ENCODE measurements around the gene PCSK7. TPM values are rescaled to one million over a fixed set of nuclear protein-coding genes. Genes with fewer than 3 reads are reported as not detected.
"Not testable (repeated sequence)": the region's sequence is repeated elsewhere in the genome, so short reads cannot be mapped to it uniquely, and the experiment has no call there.

PCSK7 gene
- total and polyA plus RNA-seq, 2 donors from 2014 or later = 14.5 to 70.2 TPM

- no peak for DNase-seq
- FAIRE-seq = no peak
- TF ChIP-seq CTCF (IDR thresholded peaks at IDR 0.05; ENCODE audit: borderline replicate concordance, extremely low read depth, insufficient read depth) = no peak
Observed at GRCh38 chr11:117271208-117271607, 39.3 kb upstream of the PCSK7 start.

GRCh38 chr11:117269856-117270255 lies 38.0 kb upstream of the PCSK7 start:
- FAIRE-seq (no peak), DNase-seq (no peak)
- Histone ChIP-seq H3K27ac (ENCODE audit: low read depth in 2 of 2, low read length in 2 of 2) (no peak overlapping the region), H3K4me1 (ENCODE audit: control insufficient read depth in 2 of 3, insufficient read depth in 2 of 3, low read depth in 1 of 3, low read length in 3 of 3) (no peaks in the 10 kb centered on the region), H3K9me3 (ENCODE audit: control insufficient read depth in 2 of 3, insufficient read depth in 1 of 3, low read length in 3 of 3) (no peaks in the 10 kb centered on the region), H3K36me3 (ENCODE audit: control insufficient read depth in 2 of 3, insufficient read depth in 3 of 3, low read length in 3 of 3) (peaks cover 0 to 2% (median 0%) of the 10 kb centered on the region in 3 donors), H3K4me3 (ENCODE audit: low read length in 3 of 3) (no peak overlapping the region), H3K9ac (ENCODE audit: low read length in 3 of 3) (no peak overlapping the region), H3K27me3 (ENCODE audit: control insufficient read depth, insufficient read depth, low read length) (no peaks in the 10 kb centered on the region)
- intact Hi-C loops (cut with DNase I) = no loop called here
- TF ChIP-seq CTCF (IDR thresholded peaks at IDR 0.05; ENCODE audit: borderline replicate concordance, extremely low read depth, insufficient read depth) = no peak

More at GRCh38 chr11:117271208-117271607, 39.3 kb upstream of the PCSK7 start:
- H3K27ac ChIP-seq (ENCODE audit: low read depth in 2 of 2, low read length in 2 of 2) = no peak overlapping the region
- H3K9me3 ChIP-seq (ENCODE audit: control insufficient read depth in 2 of 3, insufficient read depth in 1 of 3, low read length in 3 of 3) = no peaks in the 10 kb centered on the region
- no peak overlapping the region for H3K9ac ChIP-seq (ENCODE audit: low read length in 3 of 3)
- H3K4me3 ChIP-seq (ENCODE audit: low read length in 3 of 3) = no peak overlapping the region
- peaks cover 0 to 2% (median 2%) of the 10 kb centered on the region in 3 donors for H3K36me3 ChIP-seq (ENCODE audit: control insufficient read depth in 2 of 3, insufficient read depth in 3 of 3, low read length in 3 of 3)
- intact Hi-C loops (cut with DNase I) = no loop called here
- no peaks in the 10 kb centered on the region for H3K27me3 ChIP-seq (ENCODE audit: control insufficient read depth, insufficient read depth, low read length)
- no peaks in the 10 kb centered on the region for H3K4me1 ChIP-seq (ENCODE audit: control insufficient read depth in 2 of 3, insufficient read depth in 2 of 3, low read depth in 1 of 3, low read length in 3 of 3)

- H3K9ac ChIP-seq (ENCODE audit: low read length in 3 of 3) = no peak overlapping the region
- no peaks in the 10 kb centered on the region for H3K9me3 ChIP-seq (ENCODE audit: control insufficient read depth in 2 of 3, insufficient read depth in 1 of 3, low read length in 3 of 3)
- no peak for TF ChIP-seq CTCF (IDR thresholded peaks at IDR 0.05; ENCODE audit: borderline replicate concordance, extremely low read depth, insufficient read depth)
- peaks cover 0 to 8% (median 0%) of the 10 kb centered on the region in 3 donors for H3K36me3 ChIP-seq (ENCODE audit: control insufficient read depth in 2 of 3, insufficient read depth in 3 of 3, low read length in 3 of 3)
- no peak overlapping the region for H3K27ac ChIP-seq (ENCODE audit: low read depth in 2 of 2, low read length in 2 of 2)
- intact Hi-C loops (cut with DNase I) = no loop called here
- H3K27me3 ChIP-seq (ENCODE audit: control insufficient read depth, insufficient read depth, low read length) = no peaks in the 10 kb centered on the region
- DNase-seq (no peak), FAIRE-seq (no peak)
- H3K4me3 ChIP-seq (ENCODE audit: low read length in 3 of 3) = no peak overlapping the region
- no peaks in the 10 kb centered on the region for H3K4me1 ChIP-seq (ENCODE audit: control insufficient read depth in 2 of 3, insufficient read depth in 2 of 3, low read depth in 1 of 3, low read length in 3 of 3)
Observed at GRCh38 chr11:117265745-117266144, 33.9 kb upstream of the PCSK7 start.

GRCh38 chr11:117264624-117265323 lies 32.9 kb upstream of the PCSK7 start:
- H3K27ac ChIP-seq (ENCODE audit: low read depth in 2 of 2, low read length in 2 of 2); intact Hi-C loops (cut with DNase I); H3K4me1 ChIP-seq (ENCODE audit: control insufficient read depth in 2 of 3, insufficient read depth in 2 of 3, low read depth in 1 of 3, low read length in 3 of 3); H3K9me3 ChIP-seq (ENCODE audit: control insufficient read depth in 2 of 3, insufficient read depth in 1 of 3, low read length in 3 of 3); DNase-seq; H3K9ac ChIP-seq (ENCODE audit: low read length in 3 of 3); FAIRE-seq; H3K4me3 ChIP-seq (ENCODE audit: low read length in 3 of 3); H3K27me3 ChIP-seq (ENCODE audit: control insufficient read depth, insufficient read depth, low read length); H3K36me3 ChIP-seq (ENCODE audit: control insufficient read depth in 2 of 3, insufficient read depth in 3 of 3, low read length in 3 of 3): not testable (repeated sequence)

All from kidney (tissue), 14 donors.